H1 (cell line): ENCODE measurements around the gene RBM6.
"Not testable (repeated sequence)": the region's sequence is repeated elsewhere in the genome, so short reads cannot be mapped to it uniquely, and the experiment has no call there.

ENCODE experiments used
- CTCF ChIP-seq, 3 experiments: IDR thresholded peaks; 1 replicate in 2 of 3; 2 replicates in 1 of 3; pipeline versions ENCODE4 v1.5.1 to v1.6.1; 2011; ENCODE audit warnings: low read length in 3 of 3, mild to moderate bottlenecking in 3 of 3, inconsistent platforms in 2 of 3, low read depth in 1 of 3, moderate library complexity in 1 of 3; ENCODE audit not compliant: insufficient read depth in 1 of 3; ENCODE audit errors: control extremely low read depth in 1 of 3
- POLR2A ChIP-seq, 2 experiments: IDR thresholded peaks; 1 replicate in 1 of 2; 2 replicates in 1 of 2; pipeline ENCODE4 v1.6.1; 2011; ENCODE audit warnings: low read depth in 2 of 2, low read length in 2 of 2, mild to moderate bottlenecking in 2 of 2; ENCODE audit errors: control extremely low read depth in 1 of 2
- POLR2AphosphoS5 ChIP-seq: IDR thresholded peaks from 2 replicates; pipeline ENCODE4 v1.6.1; 2011; ENCODE audit warnings: low read depth, low read length
- SIN3A ChIP-seq, 2 experiments: IDR thresholded peaks in 1 of 2; conservative IDR thresholded peaks in 1 of 2; 2 replicates each; pipeline ENCODE4 v1.6.1; 2011 to 2012; ENCODE audit warnings: low read length in 2 of 2, improper control_type of control experiment in 1 of 2, low read depth in 1 of 2, mild to moderate bottlenecking in 1 of 2
- USF2 ChIP-seq: IDR thresholded peaks from 2 replicates; pipeline ENCODE4 v1.6.1; 2011; ENCODE audit warnings: low read length, improper control_type of control experiment

DNA sequence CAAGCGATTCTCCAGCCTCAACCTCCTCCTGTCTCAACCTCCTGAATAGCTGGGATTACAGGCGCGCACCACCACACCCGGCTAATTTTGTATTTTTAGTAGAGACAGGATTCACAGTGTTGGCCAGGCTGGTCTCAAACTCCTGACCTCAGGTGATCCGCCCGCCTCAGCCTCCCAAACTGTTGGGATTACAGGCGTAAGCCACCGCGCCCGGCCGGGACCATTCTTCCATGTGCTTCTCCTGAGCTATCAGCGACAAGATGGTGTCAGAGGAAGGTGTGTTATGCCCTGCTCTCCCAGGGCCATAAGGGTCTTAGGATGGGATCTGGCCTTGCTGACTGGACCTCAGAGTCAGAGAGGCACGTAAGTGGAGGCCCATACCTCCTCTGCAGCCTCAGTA lies 35.5 kb upstream of the RBM6 start:
- TF ChIP-seq SIN3A (conservative IDR thresholded peaks at IDR 0.05 in 1 of 2, IDR thresholded peaks at IDR 0.05 in 1 of 2; ENCODE audit: low read depth in 1 of 2, low read length in 2 of 2); POLR2A (IDR thresholded peaks at IDR 0.05; ENCODE audit: control extremely low read depth in 1 of 2, low read depth in 2 of 2, low read length in 2 of 2); USF2; CTCF (IDR thresholded peaks at IDR 0.05; ENCODE audit: control extremely low read depth in 1 of 3, insufficient read depth in 1 of 3, low read depth in 1 of 3, low read length in 3 of 3); POLR2AphosphoS5: not testable (repeated sequence)
